Stomach smooth muscle (tissue), 2 donors: Measurements from ENCODE around the gene TMEM176A.

Experiments
- H3K27ac ChIP-seq: one replicate; pipeline ENCODE4 v1.7.0; 2013; ENCODE audit warnings: mild to moderate bottlenecking, low read length, inconsistent platforms
- H3K27me3 ChIP-seq, 2 donors: one replicate each; pipeline ENCODE4 v1.7.0; 2013; ENCODE audit warnings: low read length in 2 of 2; ENCODE audit not compliant: insufficient read depth in 2 of 2, control insufficient read depth in 1 of 2
- H3K36me3 ChIP-seq, 2 donors: one replicate each; pipeline ENCODE4 v1.7.0; 2013; ENCODE audit warnings: low read length in 2 of 2; ENCODE audit not compliant: control insufficient read depth in 2 of 2, insufficient read depth in 2 of 2
- H3K4me1 ChIP-seq: one replicate; pipeline ENCODE4 v1.7.0; 2013; ENCODE audit warnings: low read length; ENCODE audit not compliant: control insufficient read depth, insufficient read depth
- H3K4me3 ChIP-seq, 2 donors: one replicate each; pipeline ENCODE4 v1.7.0; 2013; ENCODE audit warnings: low read length in 2 of 2
- H3K9ac ChIP-seq, 2 donors: one replicate each; pipeline ENCODE4 v1.7.0; 2013; ENCODE audit warnings: low read length in 2 of 2, mild to moderate bottlenecking in 1 of 2
- H3K9me3 ChIP-seq, 2 donors: one replicate each; pipeline ENCODE4 v1.7.0; 2013; ENCODE audit warnings: low read length in 2 of 2; ENCODE audit not compliant: control insufficient read depth in 2 of 2
- donor health status: healthy.
- donor health status: Pancreatic carcinoma.

Gene TMEM176A

GRCh38 chr7:150820578-150821198 is 20.1 kb downstream of the TMEM176A start:
- no peaks in the 10 kb centered on the region for H3K4me1 ChIP-seq
- no peak overlapping the region for H3K9ac ChIP-seq
- H3K27ac ChIP-seq, result no peak overlapping the region
- peaks cover 4 to 5% of the 10 kb centered on the region in 2 donors for H3K9me3 ChIP-seq
- no peak overlapping the region for H3K4me3 ChIP-seq
- no peaks in the 10 kb centered on the region for H3K27me3 ChIP-seq
- no peaks in the 10 kb centered on the region for H3K36me3 ChIP-seq

GRCh38 chr7:150823043-150823442 is 22.5 kb downstream of the TMEM176A start:
- H3K27ac ChIP-seq, result no peak overlapping the region
- H3K4me3 ChIP-seq, result no peak overlapping the region
- no peaks in the 10 kb centered on the region for H3K36me3 ChIP-seq
- H3K4me1 ChIP-seq, result no peaks in the 10 kb centered on the region
- H3K9ac ChIP-seq, result no peak overlapping the region
- H3K9me3 ChIP-seq, result no peaks in the 10 kb centered on the region
- H3K27me3 ChIP-seq, result no peaks in the 10 kb centered on the region

GRCh38 chr7:150823484-150824126 is 23.0 kb downstream of the TMEM176A start:
- no peaks in the 10 kb centered on the region for H3K36me3 ChIP-seq
- no peak overlapping the region for H3K27ac ChIP-seq

GRCh38 chr7:150824379-150825177 is 24.0 kb downstream of the TMEM176A start:
- Histone ChIP-seq H3K9me3 (no peaks in the 10 kb centered on the region), H3K4me1 (no peaks in the 10 kb centered on the region), H3K27ac (no peak overlapping the region), H3K36me3 (no peaks in the 10 kb centered on the region), H3K4me3 (no peak overlapping the region), H3K27me3 (no peaks in the 10 kb centered on the region), H3K9ac (no peak overlapping the region)

More at GRCh38 chr7:150823484-150824126, 23.0 kb downstream of the TMEM176A start:
- H3K9ac ChIP-seq, result no peak overlapping the region
- no peak overlapping the region for H3K4me3 ChIP-seq
- H3K9me3 ChIP-seq, result no peaks in the 10 kb centered on the region
- H3K27me3 ChIP-seq, result no peaks in the 10 kb centered on the region
- H3K4me1 ChIP-seq, result no peaks in the 10 kb centered on the region

- Histone ChIP-seq H3K27me3 (no peaks in the 10 kb centered on the region), H3K4me3 (no peak overlapping the region), H3K9ac (no peak overlapping the region), H3K9me3 (no peaks in the 10 kb centered on the region), H3K36me3 (no peaks in the 10 kb centered on the region), H3K27ac (no peak overlapping the region), H3K4me1 (no peaks in the 10 kb centered on the region)
Observed at GRCh38 chr7:150826061-150826849, 25.7 kb downstream of the TMEM176A start.

GRCh38 chr7:150828384-150828783 is 27.8 kb downstream of the TMEM176A start:
- Histone ChIP-seq H3K9ac (no peak overlapping the region), H3K27ac (no peak overlapping the region), H3K4me1 (no peaks in the 10 kb centered on the region), H3K36me3 (no peaks in the 10 kb centered on the region), H3K9me3 (no peaks in the 10 kb centered on the region), H3K4me3 (no peak overlapping the region), H3K27me3 (peaks cover 0 to 3% of the 10 kb centered on the region in 2 donors)

GRCh38 chr7:150829426-150829825 is 28.9 kb downstream of the TMEM176A start:
- H3K9ac ChIP-seq, result no peak overlapping the region
- H3K4me1 ChIP-seq, result no peaks in the 10 kb centered on the region

GRCh38 chr7:150830937-150831336 is 30.4 kb downstream of the TMEM176A start:
- no peak overlapping the region for H3K4me3 ChIP-seq
- no peak overlapping the region for H3K9ac ChIP-seq
- peaks cover 0 to 3% of the 10 kb centered on the region in 2 donors for H3K27me3 ChIP-seq
- H3K9me3 ChIP-seq, result no peaks in the 10 kb centered on the region
- H3K27ac ChIP-seq, result no peak overlapping the region
- no peaks in the 10 kb centered on the region for H3K36me3 ChIP-seq
- no peaks in the 10 kb centered on the region for H3K4me1 ChIP-seq

More at GRCh38 chr7:150829426-150829825, 28.9 kb downstream of the TMEM176A start:
- H3K9me3 ChIP-seq, result no peaks in the 10 kb centered on the region
- no peak overlapping the region for H3K4me3 ChIP-seq
- no peak overlapping the region for H3K27ac ChIP-seq
- H3K36me3 ChIP-seq, result no peaks in the 10 kb centered on the region
- peaks cover 0 to 3% of the 10 kb centered on the region in 2 donors for H3K27me3 ChIP-seq

- Histone ChIP-seq H3K36me3 (no peaks in the 10 kb centered on the region), H3K4me1 (no peaks in the 10 kb centered on the region), H3K4me3 (no peak overlapping the region), H3K9me3 (no peaks in the 10 kb centered on the region), H3K9ac (no peak overlapping the region), H3K27me3 (peaks cover 0 to 5% of the 10 kb centered on the region in 2 donors), H3K27ac (no peak overlapping the region)
Observed at GRCh38 chr7:150831851-150832250, 31.3 kb downstream of the TMEM176A start.

GRCh38 chr7:150835019-150835418 is 34.5 kb downstream of the TMEM176A start:
- H3K36me3 ChIP-seq, result no peaks in the 10 kb centered on the region
- H3K27me3 ChIP-seq, result peaks cover 0 to 5% of the 10 kb centered on the region in 2 donors
- no peak overlapping the region for H3K27ac ChIP-seq
- no peak overlapping the region for H3K9ac ChIP-seq
- H3K9me3 ChIP-seq, result no peaks in the 10 kb centered on the region
- H3K4me1 ChIP-seq, result no peaks in the 10 kb centered on the region
- H3K4me3 ChIP-seq, result no peak overlapping the region
